Mesenchymal stem cell (in vitro differentiated cells and primary cell): Measurements from ENCODE around the gene SLC48A1.
A peak's percentile ranks its signal among the peaks of the same experiment; 100 is the strongest.

ENCODE experiments used
- DNase-seq: peaks from one replicate; pipeline ENCODE4 v3.0.0-alpha.2; 2013
- H2AFZ ChIP-seq: one replicate; pipeline ENCODE4 v1.6.1; 2013; ENCODE audit warnings: low read depth, mild to moderate bottlenecking, control low read depth, inconsistent platforms, low read length, moderate library complexity
- H2AK5ac ChIP-seq: 2 replicates; pipeline ENCODE4 v1.6.1; 2013; ENCODE audit warnings: low read length, moderate library complexity, mild to moderate bottlenecking, inconsistent platforms; ENCODE audit not compliant: severe bottlenecking
- H2BK120ac ChIP-seq: one replicate; pipeline ENCODE4 v1.6.1; 2013; ENCODE audit warnings: low read depth, mild to moderate bottlenecking, inconsistent platforms, low read length, moderate library complexity
- H2BK12ac ChIP-seq, 2 experiments: one replicate each; pipeline ENCODE4 v1.6.1; 2013; ENCODE audit warnings: inconsistent platforms in 2 of 2, low read length in 2 of 2, mild to moderate bottlenecking in 2 of 2, moderate library complexity in 2 of 2, control low read depth in 1 of 2
- H2BK15ac ChIP-seq: one replicate; pipeline ENCODE4 v1.6.1; 2013; ENCODE audit warnings: mild to moderate bottlenecking, low read depth, inconsistent platforms; ENCODE audit not compliant: poor library complexity, severe bottlenecking
- H2BK5ac ChIP-seq: 2 replicates; pipeline ENCODE4 v1.6.1; 2013; ENCODE audit warnings: low read depth, mild to moderate bottlenecking, low read length, control low read depth, inconsistent platforms; ENCODE audit not compliant: poor library complexity, severe bottlenecking
- H3K14ac ChIP-seq, 2 experiments: one replicate each; pipeline ENCODE4 v1.6.1; 2013; ENCODE audit warnings: inconsistent platforms in 2 of 2, low read length in 2 of 2, control low read depth in 1 of 2, mild to moderate bottlenecking in 1 of 2, moderate library complexity in 1 of 2
- H3K18ac ChIP-seq, 2 experiments: one replicate each; pipeline ENCODE4 v1.6.1; 2013; ENCODE audit warnings: inconsistent platforms in 2 of 2, low read length in 2 of 2, control low read depth in 1 of 2, low read depth in 1 of 2, mild to moderate bottlenecking in 1 of 2
- H3K23ac ChIP-seq, 2 experiments: one replicate each; pipeline ENCODE4 v1.6.1; 2013; ENCODE audit warnings: inconsistent platforms in 2 of 2, low read length in 2 of 2, mild to moderate bottlenecking in 2 of 2, moderate library complexity in 2 of 2, control low read depth in 1 of 2
- H3K27ac ChIP-seq: 2 replicates; pipeline ENCODE4 v1.5.1; 2013; ENCODE audit warnings: mild to moderate bottlenecking, moderate library complexity, low read length, control low read depth, inconsistent platforms; ENCODE audit not compliant: poor library complexity, severe bottlenecking
- H3K27me3 ChIP-seq, 2 experiments: 2 replicates each; pipeline versions ENCODE4 v1.6.1 to v1.7.0; 2013; ENCODE audit warnings: low read length in 2 of 2, mild to moderate bottlenecking in 2 of 2, moderate library complexity in 2 of 2, control low read depth in 1 of 2, inconsistent platforms in 1 of 2; ENCODE audit not compliant: control insufficient read depth in 1 of 2, insufficient read depth in 1 of 2
- H3K36me3 ChIP-seq, 2 experiments: 2 replicates each; pipeline versions ENCODE4 v1.6.1 to v1.7.0; 2013; ENCODE audit warnings: low read length in 2 of 2, control low read depth in 1 of 2, inconsistent platforms in 1 of 2, low read depth in 1 of 2, mild to moderate bottlenecking in 1 of 2; ENCODE audit not compliant: insufficient read depth in 2 of 2, control insufficient read depth in 1 of 2
- H3K4ac ChIP-seq, 2 experiments: one replicate each; pipeline ENCODE4 v1.6.1; 2013; ENCODE audit warnings: inconsistent platforms in 2 of 2, low read length in 2 of 2, mild to moderate bottlenecking in 2 of 2, moderate library complexity in 2 of 2, control low read depth in 1 of 2, low read depth in 1 of 2
- H3K4me1 ChIP-seq: 2 replicates; pipeline ENCODE4 v1.6.1; 2013; ENCODE audit warnings: low read depth, low read length, control low read depth; ENCODE audit not compliant: control insufficient read depth, insufficient read depth
- H3K4me2 ChIP-seq: 2 replicates; pipeline ENCODE4 v1.6.1; 2013; ENCODE audit warnings: low read length, mild to moderate bottlenecking, inconsistent platforms; ENCODE audit not compliant: poor library complexity, severe bottlenecking
- H3K4me3 ChIP-seq, 2 experiments: 2 replicates each; pipeline versions ENCODE4 v1.5.1 to v1.7.0; 2013; ENCODE audit warnings: low read length in 2 of 2, mild to moderate bottlenecking in 2 of 2, control low read depth in 1 of 2, low read depth in 1 of 2; ENCODE audit not compliant: insufficient read depth in 1 of 2
- H3K79me1 ChIP-seq: replicated peaks from 2 replicates; pipeline ENCODE4 v1.6.1; 2013; ENCODE audit warnings: mild to moderate bottlenecking, control low read depth, low read length, inconsistent platforms; ENCODE audit not compliant: poor library complexity, severe bottlenecking
- H3K9ac ChIP-seq: 2 replicates; pipeline ENCODE4 v1.7.0; 2013; ENCODE audit warnings: mild to moderate bottlenecking, low read length, moderate library complexity
- H3K9me3 ChIP-seq: 2 replicates; pipeline ENCODE4 v1.7.0; 2013; ENCODE audit warnings: mild to moderate bottlenecking, low read length; ENCODE audit not compliant: control insufficient read depth
- H4K8ac ChIP-seq: one replicate; pipeline ENCODE4 v1.6.1; 2013; ENCODE audit warnings: inconsistent platforms, mild to moderate bottlenecking, low read length, moderate library complexity
- H4K91ac ChIP-seq: one replicate; pipeline ENCODE4 v1.6.1; 2013; ENCODE audit warnings: mild to moderate bottlenecking, low read length, inconsistent platforms
- WGBS: methylation state at CpG from one replicate; pipeline ENCODE4 v1.1.7; 2013; ENCODE audit warnings: mixed read lengths; 5-methylcytosine and 5-hydroxymethylcytosine counted together

SLC48A1 gene

GRCh38 chr12:47828976-47829482, 56.0 kb downstream of the SLC48A1 start:
- no peak overlapping the region for H3K23ac ChIP-seq
- 34% methylated on average over 5 of the region's 7 CpGs for WGBS
- peak overlapping the region; percentile 75 for H3K9ac ChIP-seq
- no peak overlapping the region for H3K4me2 ChIP-seq
- peaks cover 27% of the 10 kb centered on the region for H3K4me1 ChIP-seq
- H3K18ac ChIP-seq, result peak overlapping the region; percentile 0 to 85
- no peaks in the 10 kb centered on the region for H3K79me1 ChIP-seq
- H3K4me3 ChIP-seq, result peak overlapping the region in 1 of 2 experiments; percentile 54
- no peak overlapping the region for H2AFZ ChIP-seq
- peak; percentile 53 for DNase-seq
- H2BK5ac ChIP-seq, result no peak overlapping the region
- H3K4ac ChIP-seq, result peak overlapping the region in 1 of 2 experiments; percentile 19
- H2BK15ac ChIP-seq, result peak overlapping the region; percentile 18
- H3K14ac ChIP-seq, result peak overlapping the region in 1 of 2 experiments; percentile 5
- no peaks in the 10 kb centered on the region for H3K9me3 ChIP-seq
- H2AK5ac ChIP-seq, result no peak overlapping the region
- H2BK120ac ChIP-seq, result peak overlapping the region; percentile 42
- peak overlapping the region; percentile 67 for H4K91ac ChIP-seq
- H3K27ac ChIP-seq, result no peak overlapping the region
- no peaks in the 10 kb centered on the region for H3K27me3 ChIP-seq
- H4K8ac ChIP-seq, result peak overlapping the region; percentile 79
- H2BK12ac ChIP-seq, result peak overlapping the region in 1 of 2 experiments; percentile 42
- H3K36me3 ChIP-seq, result no peaks in the 10 kb centered on the region

- Histone ChIP-seq H3K9ac (peak overlapping the region; percentile 75), H2BK120ac (no peak overlapping the region), H2AFZ (no peak overlapping the region), H3K23ac (no peak overlapping the region), H4K91ac (no peak overlapping the region), H3K27ac (no peak overlapping the region), H3K9me3 (no peaks in the 10 kb centered on the region), H3K27me3 (no peaks in the 10 kb centered on the region), H3K4ac (no peak overlapping the region), H2AK5ac (no peak overlapping the region), H3K4me1 (peaks cover 27% of the 10 kb centered on the region), H2BK12ac (peak overlapping the region in 1 of 2 experiments; percentile 56), H3K18ac (peak overlapping the region in 1 of 2 experiments; percentile 0), H3K14ac (no peak overlapping the region), H4K8ac (no peak overlapping the region), H3K79me1 (no peaks in the 10 kb centered on the region), H2BK5ac (no peak overlapping the region), H2BK15ac (no peak overlapping the region), H3K4me2 (no peak overlapping the region), H3K36me3 (no peaks in the 10 kb centered on the region), H3K4me3 (no peak overlapping the region)
- no peak for DNase-seq
- WGBS, result 51% methylated on average over 2 of the region's 4 CpGs
Observed at GRCh38 chr12:47829584-47829983, 56.5 kb downstream of the SLC48A1 start.
